Measurements from ENCODE around the gene MAP4K2. TPM values are rescaled to one million over a fixed set of nuclear protein-coding genes. Genes with fewer than 3 reads are reported as not detected.

MAP4K2 gene
- total and polyA plus RNA-seq, 2 experiments from 2014 or later, result 16.1 to 35.9 TPM

GRCh38 chr11:64742087-64742888 is 60.7 kb downstream of the MAP4K2 start:
- Histone ChIP-seq H3K9me3 (ENCODE audit: low read depth) (no peaks in the 10 kb centered on the region), H3K27ac (no peak overlapping the region), H3K4me3 (peak overlapping the region; percentile 29), H3K27me3 (peaks cover 30% of the 10 kb centered on the region), H3K36me3 (no peaks in the 10 kb centered on the region), H3K4me1 (ENCODE audit: low read depth) (peaks cover 5% of the 10 kb centered on the region)
- peak in 1 of 2 donors; percentile 40 for DNase-seq (ENCODE audit: low read depth in 1 of 2, low spot score in 1 of 2)
- TF ChIP-seq CTCF (IDR thresholded peaks at IDR 0.05; ENCODE audit: low read depth, low read length), result no peak

- Histone ChIP-seq H3K27ac (no peak overlapping the region), H3K36me3 (no peaks in the 10 kb centered on the region), H3K27me3 (peaks cover 30% of the 10 kb centered on the region), H3K4me3 (no peak overlapping the region), H3K4me1 (ENCODE audit: low read depth) (peaks cover 5% of the 10 kb centered on the region), H3K9me3 (ENCODE audit: low read depth) (no peaks in the 10 kb centered on the region)
- TF ChIP-seq CTCF (IDR thresholded peaks at IDR 0.05; ENCODE audit: low read depth, low read length), result no peak
- no peak for DNase-seq (ENCODE audit: low read depth in 1 of 2, low spot score in 1 of 2)
Measured at GRCh38 chr11:64741375-64742086, 61.5 kb downstream of the MAP4K2 start.

GRCh38 chr11:64739871-64740270 is 63.1 kb downstream of the MAP4K2 start:
- Histone ChIP-seq H3K4me1 (ENCODE audit: low read depth) (peaks cover 5% of the 10 kb centered on the region), H3K27ac (no peak overlapping the region), H3K4me3 (no peak overlapping the region), H3K9me3 (ENCODE audit: low read depth) (no peaks in the 10 kb centered on the region), H3K36me3 (no peaks in the 10 kb centered on the region), H3K27me3 (peaks cover 30% of the 10 kb centered on the region)
- no peak for TF ChIP-seq CTCF (IDR thresholded peaks at IDR 0.05; ENCODE audit: low read depth, low read length)
- no peak for DNase-seq (ENCODE audit: low read depth in 1 of 2, low spot score in 1 of 2)

- H3K27me3 ChIP-seq, result peaks cover 19% of the 10 kb centered on the region
- H3K36me3 ChIP-seq, result no peaks in the 10 kb centered on the region
- no peak overlapping the region for H3K27ac ChIP-seq
- no peaks in the 10 kb centered on the region for H3K4me1 ChIP-seq (ENCODE audit: low read depth)
- no peaks in the 10 kb centered on the region for H3K9me3 ChIP-seq (ENCODE audit: low read depth)
- no peak overlapping the region for H3K4me3 ChIP-seq
- no peak for TF ChIP-seq CTCF (IDR thresholded peaks at IDR 0.05; ENCODE audit: low read depth, low read length)
- DNase-seq (ENCODE audit: low read depth in 1 of 2, low spot score in 1 of 2), result no peak
Measured at GRCh38 chr11:64736654-64737053, 66.4 kb downstream of the MAP4K2 start.

GRCh38 chr11:64735725-64736259 is 67.2 kb downstream of the MAP4K2 start:
- no peak overlapping the region for H3K27ac ChIP-seq
- TF ChIP-seq CTCF (IDR thresholded peaks at IDR 0.05; ENCODE audit: low read depth, low read length), result no peak
- H3K4me3 ChIP-seq, result no peak overlapping the region
- H3K27me3 ChIP-seq, result peaks cover 10% of the 10 kb centered on the region
- H3K36me3 ChIP-seq, result no peaks in the 10 kb centered on the region
- H3K9me3 ChIP-seq (ENCODE audit: low read depth), result no peaks in the 10 kb centered on the region
- no peaks in the 10 kb centered on the region for H3K4me1 ChIP-seq (ENCODE audit: low read depth)
- DNase-seq (ENCODE audit: low read depth in 1 of 2, low spot score in 1 of 2), result no peak

Other genes with a start within 250 kb of the MAP4K2 start
- 0.42 TPM in 1 of 2 replicates, not detected in the other for gene SLC22A11, start 247.3 kb downstream of the MAP4K2 start, total RNA-seq
- gene SLC22A11, start 247.3 kb downstream of the MAP4K2 start, polyA plus RNA-seq, result 1.3 TPM in 1 of 2 replicates, not detected in the other
- gene SLC22A12, start 212.0 kb downstream of the MAP4K2 start, total RNA-seq, result not detected in 2 replicates
- gene SLC22A12, start 212.0 kb downstream of the MAP4K2 start, polyA plus RNA-seq, result not detected in 2 replicates
- 1.2 and 1.4 TPM in 2 replicates for gene NRXN2, start 80.0 kb downstream of the MAP4K2 start, total RNA-seq
- 0.65 and 1.3 TPM in 2 replicates for gene NRXN2, start 80.0 kb downstream of the MAP4K2 start, polyA plus RNA-seq
- 29.5 and 60.8 TPM in 2 replicates for gene RASGRP2, start 59.1 kb downstream of the MAP4K2 start, total RNA-seq
- 60.8 and 64.0 TPM in 2 replicates for gene RASGRP2, start 59.1 kb downstream of the MAP4K2 start, polyA plus RNA-seq
- 246 and 281 TPM in 2 replicates for gene PYGM, start 43.2 kb downstream of the MAP4K2 start, total RNA-seq
- gene PYGM, start 43.2 kb downstream of the MAP4K2 start, polyA plus RNA-seq, result 244 and 260 TPM in 2 replicates
- 168 and 360 TPM in 2 replicates for gene SF1, start 24.7 kb downstream of the MAP4K2 start, total RNA-seq
- 143 and 233 TPM in 2 replicates for gene SF1, start 24.7 kb downstream of the MAP4K2 start, polyA plus RNA-seq
- gene MEN1, start 7.3 kb upstream of the MAP4K2 start, total RNA-seq, result 26.7 and 27.7 TPM in 2 replicates
- 57.5 and 62.1 TPM in 2 replicates for gene MEN1, start 7.3 kb upstream of the MAP4K2 start, polyA plus RNA-seq
- 4.6 and 10.1 TPM in 2 replicates for gene CDC42BPG, start 41.4 kb upstream of the MAP4K2 start, total RNA-seq
- 2.2 and 3.5 TPM in 2 replicates for gene CDC42BPG, start 41.4 kb upstream of the MAP4K2 start, polyA plus RNA-seq
- 119 and 160 TPM in 2 replicates for gene EHD1, start 75.4 kb upstream of the MAP4K2 start, total RNA-seq
- 57.4 and 70.0 TPM in 2 replicates for gene EHD1, start 75.4 kb upstream of the MAP4K2 start, polyA plus RNA-seq
- gene ATG2A, start 114.0 kb upstream of the MAP4K2 start, total RNA-seq, result 33.9 and 36.2 TPM in 2 replicates
- 8.1 and 13.3 TPM in 2 replicates for gene ATG2A, start 114.0 kb upstream of the MAP4K2 start, polyA plus RNA-seq
- gene PPP2R5B, start 121.5 kb upstream of the MAP4K2 start, total RNA-seq, result 26.2 and 29.2 TPM in 2 replicates
- 29.2 and 30.7 TPM in 2 replicates for gene PPP2R5B, start 121.5 kb upstream of the MAP4K2 start, polyA plus RNA-seq
- not detected in 2 replicates for gene GPHA2, start 132.7 kb upstream of the MAP4K2 start, total RNA-seq
- gene GPHA2, start 132.7 kb upstream of the MAP4K2 start, polyA plus RNA-seq, result 0.60 TPM in 1 of 2 replicates, not detected in the other
- not detected in 2 replicates for gene MAJIN, start 168.9 kb upstream of the MAP4K2 start, total RNA-seq
- gene MAJIN, start 168.9 kb upstream of the MAP4K2 start, polyA plus RNA-seq, result 0.06 TPM in 1 of 2 replicates, not detected in the other
- gene BATF2, start 193.8 kb upstream of the MAP4K2 start, total RNA-seq, result 0.21 and 0.25 TPM in 2 replicates
- not detected in 2 replicates for gene BATF2, start 193.8 kb upstream of the MAP4K2 start, polyA plus RNA-seq
- gene ARL2, start 210.9 kb upstream of the MAP4K2 start, total RNA-seq, result 189 and 224 TPM in 2 replicates
- gene ARL2, start 210.9 kb upstream of the MAP4K2 start, polyA plus RNA-seq, result 230 and 246 TPM in 2 replicates
- gene SNX15, start 224.2 kb upstream of the MAP4K2 start, total RNA-seq, result 24.5 and 33.0 TPM in 2 replicates
- gene SNX15, start 224.2 kb upstream of the MAP4K2 start, polyA plus RNA-seq, result 38.4 and 41.3 TPM in 2 replicates
- 22.3 and 24.6 TPM in 2 replicates for gene SAC3D1, start 238.0 kb upstream of the MAP4K2 start, total RNA-seq
- gene SAC3D1, start 238.0 kb upstream of the MAP4K2 start, polyA plus RNA-seq, result 23.6 and 32.7 TPM in 2 replicates